GM04504 (cell line): ENCODE data around the gene NLRP5.
A peak's percentile ranks its signal among the peaks of the same experiment; 100 is the strongest.
"Not testable (repeated sequence)": the region's sequence is repeated elsewhere in the genome, so short reads cannot be mapped to it uniquely, and the experiment has no call there.

Source experiments
- DNase-seq: peaks from one replicate; pipeline ENCODE4 v3.0.0-alpha.2; 2012; ENCODE audit warnings: low read depth

The NLRP5 gene

GRCh38 chr19:56076498-56076897, 89.9 kb downstream of the NLRP5 start:
- peak; percentile 28 for DNase-seq

- DNase-seq: no peak
Measured at GRCh38 chr19:56079609-56080008, 93.0 kb downstream of the NLRP5 start.

GRCh38 chr19:56080669-56081401, 94.3 kb downstream of the NLRP5 start:
- DNase-seq: peak; percentile 55

DNA sequence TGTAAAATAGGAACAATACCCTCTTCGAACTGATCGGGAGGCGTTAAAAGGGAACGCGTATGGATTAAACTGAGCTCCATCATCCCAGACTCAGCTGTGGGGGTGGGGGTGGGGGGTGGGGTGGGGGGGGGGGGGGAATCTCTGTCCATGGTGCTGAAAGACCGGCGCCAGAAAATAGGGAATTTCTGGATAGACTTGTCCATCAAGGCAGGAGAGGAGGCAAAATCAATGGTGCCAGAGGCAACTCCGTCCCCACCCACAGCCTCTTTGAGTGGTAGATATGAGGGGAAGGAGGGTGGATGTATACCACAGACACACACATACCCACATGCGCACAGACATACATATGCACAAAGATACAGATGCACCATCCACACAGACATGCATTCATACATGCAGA, 97.1 kb downstream of the NLRP5 start:
- no peak for DNase-seq

GRCh38 chr19:56084835-56085536, 98.4 kb downstream of the NLRP5 start:
- DNase-seq: no peak

GRCh38 chr19:56085571-56086275, 99.1 kb downstream of the NLRP5 start:
- no peak for DNase-seq

DNA sequence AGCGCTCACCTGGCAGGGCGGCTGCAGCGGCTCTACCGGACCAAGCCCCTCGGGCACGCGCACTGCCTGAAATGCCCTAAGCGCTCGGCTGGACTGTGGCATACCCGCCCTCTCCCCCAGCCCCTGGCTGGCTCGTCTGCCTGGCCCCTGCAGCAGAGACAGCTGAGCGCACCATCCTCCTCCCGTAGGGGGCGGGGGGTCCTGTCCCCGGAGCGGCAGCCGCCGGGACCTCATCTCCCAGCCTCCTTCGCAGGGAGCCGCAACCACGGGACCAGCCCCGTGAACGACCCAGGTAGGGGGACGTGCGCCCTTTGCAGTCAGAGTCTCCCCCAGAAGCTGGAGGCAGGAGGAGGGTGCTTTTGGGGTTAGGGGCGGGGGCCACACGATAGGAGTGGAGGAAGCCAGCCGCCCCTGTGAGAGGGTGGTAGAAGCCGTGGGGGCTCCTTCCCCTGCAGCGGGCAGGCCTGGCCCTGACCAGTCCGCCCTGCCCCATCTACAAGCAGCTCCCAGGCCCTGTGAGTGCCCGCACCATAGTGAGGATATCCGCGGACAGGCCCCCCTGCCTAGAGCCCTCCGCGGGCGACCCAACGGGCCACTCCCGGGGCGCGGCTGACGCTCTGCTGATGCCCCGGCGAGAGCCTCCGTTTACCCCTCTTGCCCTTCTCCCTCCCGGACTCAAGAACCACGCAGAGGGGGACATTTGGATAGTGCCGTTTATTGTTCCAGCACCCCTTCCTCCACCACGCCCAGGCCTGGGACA, 100.3 kb downstream of the NLRP5 start:
- DNase-seq: no peak

GRCh38 chr19:56087647-56088496, 101.3 kb downstream of the NLRP5 start:
- DNase-seq: no peak

DNA sequence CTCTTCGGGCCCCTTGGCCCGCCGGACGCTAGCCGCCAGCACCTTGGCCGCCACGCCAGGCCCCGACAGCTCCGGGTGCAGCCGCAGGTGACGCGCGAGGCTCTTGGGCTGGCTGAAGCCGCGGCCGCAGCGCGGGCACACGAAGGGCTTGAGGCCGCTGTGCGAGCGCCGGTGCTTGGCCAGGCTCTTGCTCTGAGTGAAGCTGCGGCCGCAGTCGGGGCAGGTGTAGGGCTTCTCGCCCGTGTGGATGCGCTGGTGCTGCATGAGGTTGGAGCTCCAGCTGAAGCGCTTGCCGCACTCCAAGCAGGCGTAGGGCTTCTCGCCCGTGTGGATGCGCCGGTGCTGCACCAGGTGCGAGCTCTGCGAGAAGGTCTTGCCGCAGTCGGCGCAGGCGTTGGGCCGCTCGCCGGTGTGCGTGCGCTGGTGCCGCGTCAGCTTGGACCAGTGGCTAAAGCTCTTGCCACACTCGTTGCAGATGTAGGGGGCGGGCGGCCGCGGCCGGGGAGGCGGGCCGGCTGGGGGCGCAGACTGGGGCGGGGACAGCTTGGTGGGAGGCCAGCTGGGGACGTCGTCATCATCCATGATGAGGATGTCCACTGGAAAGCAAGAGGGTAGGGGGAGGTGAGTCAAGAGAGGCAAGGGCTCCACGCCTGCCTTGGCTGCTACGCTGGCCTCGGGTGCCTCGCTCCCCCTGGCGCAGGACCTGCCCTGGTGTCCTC, 102.1 kb downstream of the NLRP5 start:
- no peak for DNase-seq

GRCh38 chr19:56089344-56089743, 102.8 kb downstream of the NLRP5 start:
- DNase-seq: no peak

GRCh38 chr19:56091066-56091490, 104.5 kb downstream of the NLRP5 start:
- DNase-seq: no peak

- DNase-seq: no peak
Measured at GRCh38 chr19:56091751-56092546, 105.4 kb downstream of the NLRP5 start.

DNA sequence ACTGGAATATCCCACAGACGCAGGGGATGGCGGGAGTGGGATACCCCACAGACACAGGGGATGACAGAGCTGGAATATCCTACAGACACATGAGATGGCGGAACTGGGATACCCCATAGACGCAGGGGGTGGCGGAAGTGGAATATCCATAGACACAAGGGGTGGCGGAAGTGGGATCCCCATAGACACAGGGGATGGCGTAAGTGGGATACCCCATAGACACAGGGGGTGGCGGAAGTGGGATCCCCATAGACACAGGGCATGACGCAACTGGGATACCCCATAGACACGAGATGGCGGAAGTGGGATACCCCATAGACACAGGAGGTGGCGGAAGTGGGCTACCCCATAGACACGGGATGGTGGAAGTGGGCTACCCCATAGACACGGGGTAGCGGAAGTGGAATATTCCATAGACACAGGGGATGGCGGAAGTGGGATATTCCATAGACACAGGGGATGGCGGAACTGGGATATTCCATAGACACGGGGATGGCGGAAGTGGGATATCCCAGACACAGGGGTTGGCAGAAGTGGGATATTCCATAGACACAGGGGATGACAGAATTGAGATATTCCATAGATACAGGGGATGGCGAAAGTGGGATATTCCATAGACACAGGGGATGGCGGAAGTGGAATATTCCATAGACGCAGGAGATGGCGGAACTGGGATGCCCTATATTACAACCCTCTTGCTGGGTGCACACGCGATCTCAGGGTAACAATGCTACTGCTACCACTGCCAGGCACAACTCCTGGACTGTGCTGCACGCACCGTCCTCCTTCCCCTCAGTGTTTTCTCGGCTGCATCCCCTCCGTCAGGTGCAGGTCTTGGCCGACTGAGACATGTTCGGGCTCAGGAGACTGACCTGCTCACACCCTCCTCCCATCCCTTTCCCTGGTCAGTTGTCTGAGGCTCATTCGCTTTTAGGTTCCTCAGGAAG, 106.4 kb downstream of the NLRP5 start:
- DNase-seq: no peak

DNA sequence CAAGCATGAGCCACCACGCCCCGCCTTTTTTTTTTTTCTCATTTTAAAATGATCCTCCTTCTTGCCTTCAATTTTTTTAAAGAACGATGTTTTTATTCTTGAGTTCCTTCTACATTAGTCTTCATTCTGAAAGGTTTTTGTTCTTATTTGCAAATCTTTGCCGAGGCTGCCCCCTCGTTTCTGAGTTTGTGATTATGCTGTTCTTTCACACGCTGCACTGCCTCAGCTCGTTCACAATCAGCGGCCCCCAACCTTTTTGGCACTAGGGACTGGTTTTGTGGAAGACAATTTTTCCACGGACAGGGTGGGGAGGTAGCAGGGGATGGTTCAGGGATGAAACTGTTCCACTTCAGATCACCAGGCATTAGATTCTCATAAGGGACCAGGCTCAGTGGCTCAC, 107.9 kb downstream of the NLRP5 start:
- no peak for DNase-seq

DNA sequence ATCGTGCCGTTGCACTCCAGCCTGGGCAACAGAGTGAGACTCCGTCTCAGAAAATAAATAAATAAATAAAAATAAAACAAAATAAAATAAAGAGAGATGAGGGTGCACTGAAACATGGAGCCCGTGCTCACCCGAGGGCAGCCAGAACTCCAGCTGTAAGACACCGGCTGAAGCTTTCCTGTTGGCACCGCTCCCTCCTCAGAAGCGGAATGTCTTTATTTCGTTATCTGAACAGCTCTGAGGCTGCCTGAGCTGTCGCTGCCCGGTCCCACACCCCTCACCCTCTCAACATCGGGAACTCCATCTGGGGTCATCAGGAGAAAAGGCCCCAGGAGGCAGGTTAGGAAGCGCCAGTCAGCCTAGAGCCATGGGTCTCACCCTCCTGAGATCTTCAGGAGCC, 110.1 kb downstream of the NLRP5 start:
- no peak for DNase-seq

DNA sequence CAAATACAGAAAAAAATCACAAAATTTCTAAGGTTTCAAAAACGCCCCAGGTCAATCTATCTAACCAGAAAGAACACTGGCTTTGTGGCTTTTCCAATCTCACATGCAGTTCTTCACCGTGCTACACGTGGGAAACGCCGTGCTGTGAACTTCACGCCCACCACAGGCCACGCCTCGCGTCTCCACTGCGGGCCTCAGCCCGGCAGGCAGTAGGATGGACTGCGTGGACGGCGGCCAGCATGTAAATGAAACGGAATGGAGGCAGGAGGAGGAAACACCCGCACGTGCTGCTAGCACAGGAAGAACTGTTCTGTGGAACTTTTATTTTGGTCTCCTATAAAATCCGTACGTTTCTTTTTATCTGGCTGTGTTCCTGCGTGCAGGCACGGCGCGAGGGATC, 110.7 kb downstream of the NLRP5 start:
- DNase-seq: no peak

GRCh38 chr19:56097776-56098175, 111.2 kb downstream of the NLRP5 start:
- DNase-seq: no peak

DNA sequence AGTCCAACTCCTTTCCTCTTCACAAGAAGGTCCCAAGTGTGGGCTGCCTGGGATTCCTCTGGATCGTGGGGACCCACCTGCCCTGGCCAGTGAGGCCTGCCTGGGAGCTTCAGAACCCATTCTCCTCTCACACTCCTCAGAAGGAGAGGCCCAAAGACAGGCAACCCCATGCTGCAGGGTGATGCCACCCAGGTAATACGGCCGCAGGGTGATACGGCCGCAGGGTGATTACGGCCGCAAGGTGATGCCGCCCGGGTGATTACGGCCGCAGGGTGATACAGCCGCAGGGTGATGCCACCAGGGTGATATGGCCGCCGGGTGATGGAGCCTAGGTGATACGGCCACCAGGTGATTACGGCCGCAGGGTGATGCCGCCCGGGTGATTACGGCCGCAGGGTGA, 111.7 kb downstream of the NLRP5 start:
- DNase-seq: not testable (repeated sequence)
